K562 (cell line): ENCODE data around the gene GOLT1A. TPM values are rescaled to one million over a fixed set of nuclear protein-coding genes. Genes with fewer than 3 reads are reported as not detected.

ENCODE experiments used
- ATAC-seq: fragments of 200-7000 bp; cut with Tn5 transposase; 3 replicates; pipeline ENCODE4 v1.9.1; 2020; ENCODE audit warnings: moderate library complexity
- BruUV-seq: library from RNA; stranded (reverse); fragments of 400-500 nt; replicated peaks from 2 replicates; lab custom pipeline; 2021; lab: Mats Ljungman, UMichigan
- CTCF ChIA-PET: fragments of 300-600 bp; formaldehyde crosslinking; extraction: SDS; loops from one replicate; lab custom pipeline; 2021; ENCODE audit warnings: low intra/inter-chr PET ratio; lab: Yijun Ruan, JAX
- POLR2A ChIA-PET: fragments of 300-600, 350-650 bp; sonication (Branson Sonifier 250); formaldehyde crosslinking; extraction: SDS; loops from one replicate; lab custom pipeline; 2021; ENCODE audit warnings: antibody characterized with exemption, inconsistent platforms; lab: Yijun Ruan, JAX
- DNase-seq, 4 experiments: peaks; one replicate each; pipeline versions ENCODE4 v3.0.0 to v3.0.0-alpha.2; 2011 to 2018; ENCODE audit warnings: low spot score in 3 of 4, mixed read lengths in 3 of 4; ENCODE audit errors: extremely low read depth in 1 of 4
- FAIRE-seq: peaks from 2 replicates; lab custom pipeline; 2011; peaks lifted over from hg19 to GRCh38; lab: Jason Lieb, UNC
- H2AFZ ChIP-seq: 2 replicates; pipeline ENCODE4 v1.6.0; 2011; ENCODE audit warnings: low read depth, low read length, control low read depth, inconsistent platforms
- H3K27ac ChIP-seq: fragments of 200-600 bp; 3 replicates; pipeline ENCODE4 v1.8.0; 2011; ENCODE audit warnings: low read depth, mild to moderate bottlenecking, control low read depth, inconsistent platforms, low read length, moderate library complexity, mixed read lengths; ENCODE audit errors: extremely low read depth
- H3K27me3 ChIP-seq, 2 experiments: fragments of 300-600 bp in 1 of 2; 2 replicates in 1 of 2; 3 replicates in 1 of 2; pipeline versions ENCODE4 v1.6.0 to v1.8.0; 2011; ENCODE audit warnings: inconsistent platforms in 2 of 2, low read length in 2 of 2, mild to moderate bottlenecking in 1 of 2, mixed read lengths in 1 of 2, moderate library complexity in 1 of 2; ENCODE audit not compliant: control insufficient read depth in 2 of 2, insufficient read depth in 2 of 2
- H3K36me3 ChIP-seq: fragments of 300-600 bp; 3 replicates; pipeline ENCODE4 v1.8.0; 2011; ENCODE audit warnings: mild to moderate bottlenecking, low read length, inconsistent platforms; ENCODE audit not compliant: control insufficient read depth, insufficient read depth
- H3K4me1 ChIP-seq, 2 experiments: fragments of 200-600 bp in 1 of 2; replicated peaks in 1 of 2; 2 replicates in 1 of 2; 3 replicates in 1 of 2; pipeline versions ENCODE4 v1.5.1 to v1.8.0; 2011; ENCODE audit warnings: inconsistent platforms in 2 of 2, low read length in 2 of 2, mild to moderate bottlenecking in 1 of 2, mixed read lengths in 1 of 2, moderate library complexity in 1 of 2; ENCODE audit not compliant: control insufficient read depth in 2 of 2, insufficient read depth in 2 of 2
- H3K4me2 ChIP-seq: 2 replicates; pipeline ENCODE4 v1.6.1; 2011; ENCODE audit warnings: low read length, control low read depth, inconsistent platforms, mixed read lengths; ENCODE audit not compliant: insufficient read depth
- H3K4me3 ChIP-seq: fragments of 200-600 bp; sonication (generic), shearing (Covaris generic); 2 replicates; pipeline ENCODE4 v1.5.1; 2016; ENCODE audit warnings: control low read depth, inconsistent platforms
- H3K79me2 ChIP-seq: fragments of 200-600 bp; 3 replicates; pipeline ENCODE4 v1.8.0; 2011; ENCODE audit warnings: low read length, inconsistent platforms; ENCODE audit not compliant: control insufficient read depth, insufficient read depth
- H3K9ac ChIP-seq, 2 experiments: 2 replicates each; pipeline versions ENCODE4 v1.6.0 to v1.6.1; 2011; ENCODE audit warnings: low read depth in 2 of 2, low read length in 2 of 2, control low read depth in 1 of 2, inconsistent platforms in 1 of 2, mild to moderate bottlenecking in 1 of 2, mixed read lengths in 1 of 2; ENCODE audit not compliant: insufficient read depth in 1 of 2
- H3K9me1 ChIP-seq: one replicate; pipeline ENCODE4 v1.6.0; 2011; ENCODE audit warnings: inconsistent platforms, mild to moderate bottlenecking, low read length, moderate library complexity; ENCODE audit not compliant: control insufficient read depth, insufficient read depth
- H3K9me3 ChIP-seq: replicated peaks from 2 replicates; pipeline ENCODE4 v1.5.1; 2011; ENCODE audit warnings: low read depth, low read length, inconsistent platforms; ENCODE audit not compliant: control insufficient read depth, insufficient read depth
- H4K20me1 ChIP-seq: replicated peaks from 2 replicates; pipeline ENCODE4 v1.6.1; 2011; ENCODE audit warnings: low read length, inconsistent platforms, mixed read lengths; ENCODE audit not compliant: control insufficient read depth, insufficient read depth
- DLX4 ChIP-seq: fragments of 250-450 bp; sonication (Bioruptor Pico); IDR thresholded peaks from 2 replicates; pipeline ENCODE4 v1.6.1; 2021; ENCODE audit warnings: mild to moderate bottlenecking
- EZH2 ChIP-seq: IDR thresholded peaks from 2 replicates; pipeline ENCODE4 v1.6.1; 2012; ENCODE audit warnings: low read depth, mild to moderate bottlenecking, inconsistent platforms, low read length, borderline replicate concordance
- MAFF ChIP-seq: IDR thresholded peaks from 2 replicates; pipeline ENCODE4 v1.6.1; 2012; ENCODE audit warnings: low read length, improper control_type of control experiment
- MIER1 ChIP-seq: fragments of 450-650 bp; IDR thresholded peaks from 2 replicates; pipeline ENCODE4 v1.6.1; 2016; ENCODE audit warnings: antibody characterized with exemption, mild to moderate bottlenecking, low read depth
- SNIP1 ChIP-seq: fragments of 450-650 bp; IDR thresholded peaks from 2 replicates; pipeline ENCODE4 v1.7.1; 2017; ENCODE audit warnings: low read depth, mild to moderate bottlenecking
- TAF7 ChIP-seq: fragments of 450-650 bp; IDR thresholded peaks from 2 replicates; pipeline ENCODE4 v1.6.1; 2016; ENCODE audit warnings: missing genetic modification characterization, missing compliant biosample characterization
- TAF9B ChIP-seq: fragments of 450-650 bp; IDR thresholded peaks from 2 replicates; pipeline ENCODE4 v1.6.1; 2018; ENCODE audit warnings: mild to moderate bottlenecking; ENCODE audit not compliant: partially characterized antibody
- ZFP1 ChIP-seq: fragments of 450-650 bp; formaldehyde crosslinking; IDR thresholded peaks from 2 replicates; pipeline ENCODE4 v1.4.0; 2020; ENCODE audit warnings: mild to moderate bottlenecking, mixed read lengths
- ZNF174 ChIP-seq: fragments of 250-450 bp; sonication (Bioruptor Pico); IDR thresholded peaks from 2 replicates; pipeline ENCODE4 v1.4.0; 2020; ENCODE audit warnings: mild to moderate bottlenecking
- ZNF175 ChIP-seq: fragments of 200-800 bp; sonication (Bioruptor generic); IDR thresholded peaks from 2 replicates; pipeline ENCODE4 v1.6.1; 2016; ENCODE audit warnings: low read depth, mild to moderate bottlenecking, missing genetic modification characterization, missing compliant biosample characterization
- ZSCAN29 ChIP-seq: fragments of 450-650 bp; IDR thresholded peaks from 2 replicates; pipeline ENCODE4 v1.6.1; 2017
- WGBS: fragments of 100-300 bp; shearing (Covaris generic); methylation state at CpG from one replicate; pipeline ENCODE4 v1.1.6; 2016; ENCODE audit warnings: low coverage, mixed read lengths; ENCODE audit not compliant: insufficient coverage; ENCODE audit errors: missing lambda C conversion rate; 5-methylcytosine and 5-hydroxymethylcytosine counted together
- in situ Hi-C: fragments of 300-500 bp; cut with MboI; formaldehyde crosslinking; loops from 4 replicates; pipeline ENCODE4 v1.15.0; 2018; ENCODE audit warnings: inconsistent platforms, mixed read lengths
- intact Hi-C: fragments of 100-400 bp; cut with micrococcal nuclease; formaldehyde crosslinking; loops from 2 replicates; pipeline ENCODE4 v1.14.2; 2022
- polyA plus RNA-seq, 8 experiments: library from polyadenylated mRNA; depleted of rRNA in 4 of 8; stranded (reverse) in 5 of 8; unstranded in 3 of 8; fragments of >200 nt; fragmentation: Nextera tagmentation in 2 of 8; fragmentation: Illumina TruSeq in 1 of 8; extraction: Ambion mirVana in 2 of 8; extraction: Trizol in 1 of 8; gene quantifications; 2 replicates each; pipeline versions ENCODE4 v1.2.1 to v1.2.3, GENCODE V29; 2011 to 2014; ENCODE audit warnings: inconsistent platforms in 1 of 8, missing spikeins in 1 of 8
- total RNA-seq, 7 experiments: library from RNA; depleted of rRNA in 6 of 7; stranded (reverse); fragments of >200 nt in 6 of 7; fragmentation: Illumina TruSeq in 2 of 7; extraction: Trizol in 2 of 7; gene quantifications; 2 replicates each; pipeline versions ENCODE4 v1.2.1 to v1.2.3, GENCODE V29; 2011 to 2021; ENCODE audit warnings: low replicate concordance in 1 of 7
- TF ChIP-seq, protein P1 (sequence below), 2 experiments: IDR thresholded peaks; 2 replicates each; pipeline ENCODE4 v1.6.1; 2011; ENCODE audit warnings: borderline replicate concordance in 1 of 2, control low read depth in 1 of 2, low read depth in 1 of 2, low read length in 1 of 2, mild to moderate bottlenecking in 1 of 2, mixed read lengths in 1 of 2, moderate library complexity in 1 of 2; ENCODE audit not compliant: insufficient read depth in 1 of 2, insufficient read length in 1 of 2, poor library complexity in 1 of 2, severe bottlenecking in 1 of 2; ENCODE audit errors: extremely low read depth in 1 of 2

The GOLT1A gene
- total and polyA plus RNA-seq, 9 of the 15 experiments (the other 6 are each of a cell fraction or from before 2014, with no cell fraction given): not detected

- TF ChIP-seq DLX4 (CRISPR knock-in tag) (no peak), TAF9B (no peak), MAFF (no peak)
These were observed 59.1 kb downstream of the GOLT1A start (continued) for GRCh38 chr1:204154568-204155255.

DNA sequence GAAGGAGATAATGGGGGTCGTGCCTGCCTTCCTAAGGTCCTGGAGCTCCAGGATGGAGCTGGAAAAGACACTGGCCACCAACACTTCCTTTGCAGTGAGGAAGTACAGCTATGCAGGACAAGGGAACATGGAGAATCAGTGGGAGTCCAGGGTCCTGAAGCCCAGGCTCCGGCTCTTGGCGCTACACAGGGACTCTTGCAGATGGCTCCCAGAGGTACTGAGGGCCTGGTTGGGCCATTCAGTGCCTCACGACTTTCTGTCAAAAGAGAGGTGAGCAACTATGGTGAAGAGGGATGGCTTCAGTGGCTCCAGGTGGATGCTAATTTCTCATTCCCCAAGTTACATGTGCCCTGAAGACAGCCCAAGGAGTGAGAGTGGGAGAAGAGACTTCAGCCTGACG is 60.1 kb downstream of the GOLT1A start:
- ATAC-seq (no peak), DNase-seq (no peak), FAIRE-seq (no peak)
- H3K79me2 ChIP-seq: no peaks in the 10 kb centered on the region
- no peak overlapping the region for H2AFZ ChIP-seq
- no peak for TF ChIP-seq ZNF175 (CRISPR knock-in tag)
- TF ChIP-seq MIER1: no peak
- TF ChIP-seq ZNF174: no peak
- no peak for TF ChIP-seq ZSCAN29
- no peak for TF ChIP-seq EZH2
- TF ChIP-seq SNIP1: no peak
- TF ChIP-seq, protein P1, sequence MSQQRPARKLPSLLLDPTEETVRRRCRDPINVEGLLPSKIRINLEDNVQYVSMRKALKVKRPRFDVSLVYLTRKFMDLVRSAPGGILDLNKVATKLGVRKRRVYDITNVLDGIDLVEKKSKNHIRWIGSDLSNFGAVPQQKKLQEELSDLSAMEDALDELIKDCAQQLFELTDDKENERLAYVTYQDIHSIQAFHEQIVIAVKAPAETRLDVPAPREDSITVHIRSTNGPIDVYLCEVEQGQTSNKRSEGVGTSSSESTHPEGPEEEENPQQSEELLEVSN (IDR thresholded peaks at IDR 0.05; ENCODE audit: borderline replicate concordance in 1 of 2, extremely low read depth in 1 of 2, insufficient read depth in 1 of 2, insufficient read length in 1 of 2, low read depth in 1 of 2, low read length in 1 of 2, poor library complexity in 1 of 2, severe bottlenecking in 1 of 2): no peak
- TF ChIP-seq TAF7: no peak
- TF ChIP-seq ZFP1 (CRISPR knock-in tag): no peak
- H3K27ac ChIP-seq: no peak overlapping the region
- no peaks in the 10 kb centered on the region for H3K36me3 ChIP-seq
- WGBS: 8% methylated on average over 5 of the region's 5 CpGs
- no peaks in the 10 kb centered on the region for H3K9me3 ChIP-seq
- intact Hi-C loops (no loop called here), in situ Hi-C loops (no loop called here)
- peaks cover 13 to 68% of the 10 kb centered on the region in 2 experiments for H3K27me3 ChIP-seq
- no peak overlapping the region for H3K4me3 ChIP-seq
- H3K4me2 ChIP-seq: no peak overlapping the region
- H3K9ac ChIP-seq: no peak overlapping the region
- peaks cover 0 to 21% of the 10 kb centered on the region in 2 experiments; a peak in 2 of 5 replicates for H3K4me1 ChIP-seq
- ChIA-PET CTCF (interaction anchor here (0.7 kb wide), 1 partner anchor 602 kb away, joined by 3 read pairs; no protein-coding TSS in a partner anchor), POLR2A (interaction anchor here (0.6 to 0.8 kb wide), 2 partner anchors 22 to 164 kb away, joined by 3 read pairs; no protein-coding TSS in a partner anchor)
- peaks cover 3% of the 10 kb centered on the region for H3K9me1 ChIP-seq
- BruUV-seq: no TSS peak
- H4K20me1 ChIP-seq: peaks cover 10% of the 10 kb centered on the region
